ENCODE measurements around the gene OR2B2.
A peak's percentile ranks its signal among the peaks of the same experiment; 100 is the strongest.
"Not testable (repeated sequence)": the region's sequence is repeated elsewhere in the genome, so short reads cannot be mapped to it uniquely, and the experiment has no call there.

OR2B2 gene

DNA sequence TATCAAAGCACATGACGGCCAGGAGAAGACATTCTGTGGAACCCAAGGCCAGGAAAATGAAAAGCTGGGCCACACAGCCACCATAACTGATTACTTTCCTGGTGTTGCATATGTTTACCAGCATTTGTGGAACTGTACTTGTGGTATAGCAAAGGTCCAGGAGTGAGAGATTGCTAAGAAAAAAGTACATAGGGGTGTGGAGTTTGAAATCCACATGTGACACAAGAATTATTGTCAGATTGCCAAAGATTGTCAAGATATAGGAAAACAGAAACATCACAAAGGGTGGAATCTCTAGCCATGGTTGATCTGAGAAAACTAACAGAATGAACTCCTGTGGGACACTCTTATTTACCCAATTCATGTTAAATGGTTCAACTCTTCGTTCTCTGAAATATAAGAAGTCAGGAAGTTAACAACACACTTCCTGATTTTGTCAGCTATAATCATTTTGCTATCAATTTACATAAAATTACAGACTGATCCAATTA is at the start of gene OR2B2:
Gene OR2B2, minus strand, starts transcription at position 441 of the 491 bp plus-strand sequence. Its CDS starts 77 bp downstream, at position 364.
- no peak within 1 kb of the TSS for H3K4me3 ChIP-seq (ENCODE audit: low read depth, low read length)

- no peak overlapping the region for H3K4me3 ChIP-seq (ENCODE audit: low read depth, low read length)
These were observed 45.3 kb upstream of the OR2B2 start for GRCh38 chr6:27957516-27957915.

GRCh38 chr6:27956941-27957340 is 44.7 kb upstream of the OR2B2 start, which contains the start of gene OR2B6:
Gene OR2B6 (plus strand): TSS chr6:27957241. CDS start chr6:27957241, 0 bp downstream.
- no peak within 1 kb of the TSS for H3K4me3 ChIP-seq (ENCODE audit: low read depth, low read length)

DNA sequence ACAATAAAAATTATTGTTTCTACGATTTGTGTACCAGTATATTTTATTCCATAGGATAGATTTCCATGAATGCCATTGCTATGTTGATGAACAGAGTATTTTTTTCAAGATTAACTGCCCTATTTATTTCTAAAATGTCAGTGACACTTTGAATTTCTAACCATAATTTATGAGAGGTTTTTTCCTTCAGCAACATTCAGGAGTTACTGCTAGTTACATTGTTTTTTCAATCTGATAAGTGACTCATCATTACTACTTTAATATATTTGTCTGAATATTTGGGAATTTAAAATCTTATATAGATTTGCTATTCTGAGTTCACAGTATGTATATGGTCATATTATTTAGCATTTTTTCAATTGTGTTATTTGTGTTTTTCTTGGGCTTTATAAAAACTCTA is 38.8 kb upstream of the OR2B2 start:
- H3K4me3 ChIP-seq (ENCODE audit: low read depth, low read length), result no peak overlapping the region

- H3K4me3 ChIP-seq (ENCODE audit: low read depth, low read length), result no peak overlapping the region
These were observed 36.0 kb upstream of the OR2B2 start for GRCh38 chr6:27948237-27948636.

GRCh38 chr6:27943072-27943471 is 30.9 kb upstream of the OR2B2 start:
- H3K4me3 ChIP-seq (ENCODE audit: low read depth, low read length), result not testable (repeated sequence)

GRCh38 chr6:27940766-27941165 is 28.6 kb upstream of the OR2B2 start:
- H3K4me3 ChIP-seq (ENCODE audit: low read depth, low read length), result no peak overlapping the region

- no peak overlapping the region for H3K4me3 ChIP-seq (ENCODE audit: low read depth, low read length)
These were observed 19.0 kb upstream of the OR2B2 start for GRCh38 chr6:27931209-27931608.

DNA sequence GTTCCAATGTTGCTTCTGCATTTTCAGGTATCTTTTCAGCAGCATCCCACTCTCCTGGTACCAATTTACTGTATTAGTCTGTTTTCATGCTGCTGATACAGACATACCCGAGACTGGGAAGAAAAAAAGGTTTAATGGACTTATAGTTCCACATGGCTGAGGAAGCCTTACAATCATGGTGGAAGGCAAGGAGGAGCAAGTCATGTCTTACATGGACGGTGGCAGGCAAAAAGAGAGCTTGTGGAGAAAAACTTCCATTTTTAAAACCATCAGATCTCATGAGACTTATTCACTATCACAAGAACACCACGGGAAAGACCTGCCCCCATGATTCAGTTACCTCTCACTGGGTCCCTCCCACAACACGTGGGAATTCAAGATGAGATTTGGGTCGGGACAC is 17.7 kb upstream of the OR2B2 start:
- not testable (repeated sequence) for H3K4me3 ChIP-seq (ENCODE audit: low read depth, low read length)

DNA sequence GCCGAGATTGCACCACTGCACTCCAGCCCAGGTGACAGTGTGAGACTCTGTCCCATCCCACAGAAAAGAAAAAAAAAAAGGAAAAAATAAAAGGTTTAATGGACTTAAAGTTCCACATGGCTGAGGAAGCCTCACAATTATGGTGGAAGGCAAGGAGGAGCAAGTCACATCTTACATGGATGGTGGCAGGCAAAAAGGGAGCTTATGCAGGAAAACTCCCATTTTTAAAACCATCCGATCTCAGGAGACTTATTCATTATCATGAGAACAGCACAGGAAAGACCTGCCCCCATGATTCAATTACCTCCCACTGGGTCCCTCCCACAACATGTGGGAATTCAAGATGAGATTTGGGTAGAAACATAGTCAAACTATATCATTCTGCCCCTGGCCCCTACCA is 15.8 kb upstream of the OR2B2 start:
- not testable (repeated sequence) for H3K4me3 ChIP-seq (ENCODE audit: low read depth, low read length)

- no peak overlapping the region for H3K4me3 ChIP-seq (ENCODE audit: low read depth, low read length)
These were observed 12.0 kb upstream of the OR2B2 start for GRCh38 chr6:27924179-27924578.

DNA sequence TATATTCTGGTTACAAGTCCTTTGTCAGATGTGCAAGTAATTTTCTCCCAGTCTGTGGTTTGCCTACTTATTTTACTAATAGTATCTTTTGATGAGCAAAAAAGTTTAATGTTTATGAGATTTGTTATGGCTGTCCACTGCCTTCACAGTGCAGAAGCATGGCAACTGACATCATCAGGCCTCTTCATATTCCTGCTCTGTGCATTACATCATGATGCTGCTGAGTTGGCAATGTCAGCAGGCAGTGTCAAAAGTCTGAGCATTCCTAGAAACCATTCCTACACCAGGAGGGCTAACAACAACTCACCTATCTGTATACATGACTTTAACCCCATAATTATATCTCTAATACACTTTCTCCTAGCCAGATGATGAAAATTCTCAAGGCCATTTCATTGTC is 10.8 kb upstream of the OR2B2 start:
- no peak overlapping the region for H3K4me3 ChIP-seq (ENCODE audit: low read depth, low read length)

DNA sequence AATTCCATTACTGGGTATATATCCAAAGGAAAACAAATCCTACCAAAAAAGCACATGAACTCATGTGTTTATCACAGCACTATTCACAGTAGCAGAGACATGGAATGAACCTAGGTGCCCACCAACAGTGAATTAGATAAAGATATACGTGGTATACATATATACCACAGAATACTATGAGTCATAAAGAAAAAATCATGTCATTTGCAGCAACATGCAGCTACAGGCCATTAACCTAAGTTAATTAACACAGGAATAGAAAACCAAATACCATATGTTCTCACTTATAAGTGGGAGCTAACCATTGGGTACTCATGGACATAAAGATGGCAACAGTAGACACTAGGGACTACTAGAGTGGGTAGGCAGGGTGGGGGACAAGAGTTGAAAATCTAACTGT is 4.2 kb downstream of the OR2B2 start:
- no peak overlapping the region for H3K4me3 ChIP-seq (ENCODE audit: low read depth, low read length)

GRCh38 chr6:27902335-27903314 is 9.6 kb downstream of the OR2B2 start:
- peak overlapping the region; percentile 74 for H3K4me3 ChIP-seq (ENCODE audit: low read depth, low read length)

- H3K4me3 ChIP-seq (ENCODE audit: low read depth, low read length), result no peak overlapping the region
These were observed 10.4 kb downstream of the OR2B2 start for GRCh38 chr6:27901801-27902200.

- not testable (repeated sequence) for H3K4me3 ChIP-seq (ENCODE audit: low read depth, low read length)
These were observed 12.0 kb downstream of the OR2B2 start for GRCh38 chr6:27900197-27900596.

DNA sequence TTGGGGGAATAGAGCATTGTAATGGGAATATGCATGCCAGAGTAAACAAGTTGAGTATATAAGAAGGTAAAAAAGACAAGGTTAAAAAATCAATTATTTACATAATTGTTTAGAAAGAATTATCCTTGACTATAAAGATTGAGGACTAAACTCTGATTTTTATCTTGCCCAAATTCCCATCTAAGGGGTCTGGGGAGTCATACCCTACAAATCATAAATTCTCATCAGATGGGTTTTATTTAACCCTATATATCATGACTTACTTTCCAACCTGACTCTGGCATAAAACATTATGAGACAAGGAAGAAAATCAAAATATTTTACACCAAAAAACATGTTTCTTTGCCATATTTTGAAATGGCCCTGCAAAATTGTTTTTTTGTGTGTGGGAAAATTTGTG is 12.7 kb downstream of the OR2B2 start:
- H3K4me3 ChIP-seq (ENCODE audit: low read depth, low read length), result no peak overlapping the region

GRCh38 chr6:27897580-27898206 is 14.5 kb downstream of the OR2B2 start:
- H3K4me3 ChIP-seq (ENCODE audit: low read depth, low read length), result no peak overlapping the region

- H3K4me3 ChIP-seq (ENCODE audit: low read depth, low read length), result no peak overlapping the region
These were observed 15.8 kb downstream of the OR2B2 start for GRCh38 chr6:27896398-27896796.

DNA sequence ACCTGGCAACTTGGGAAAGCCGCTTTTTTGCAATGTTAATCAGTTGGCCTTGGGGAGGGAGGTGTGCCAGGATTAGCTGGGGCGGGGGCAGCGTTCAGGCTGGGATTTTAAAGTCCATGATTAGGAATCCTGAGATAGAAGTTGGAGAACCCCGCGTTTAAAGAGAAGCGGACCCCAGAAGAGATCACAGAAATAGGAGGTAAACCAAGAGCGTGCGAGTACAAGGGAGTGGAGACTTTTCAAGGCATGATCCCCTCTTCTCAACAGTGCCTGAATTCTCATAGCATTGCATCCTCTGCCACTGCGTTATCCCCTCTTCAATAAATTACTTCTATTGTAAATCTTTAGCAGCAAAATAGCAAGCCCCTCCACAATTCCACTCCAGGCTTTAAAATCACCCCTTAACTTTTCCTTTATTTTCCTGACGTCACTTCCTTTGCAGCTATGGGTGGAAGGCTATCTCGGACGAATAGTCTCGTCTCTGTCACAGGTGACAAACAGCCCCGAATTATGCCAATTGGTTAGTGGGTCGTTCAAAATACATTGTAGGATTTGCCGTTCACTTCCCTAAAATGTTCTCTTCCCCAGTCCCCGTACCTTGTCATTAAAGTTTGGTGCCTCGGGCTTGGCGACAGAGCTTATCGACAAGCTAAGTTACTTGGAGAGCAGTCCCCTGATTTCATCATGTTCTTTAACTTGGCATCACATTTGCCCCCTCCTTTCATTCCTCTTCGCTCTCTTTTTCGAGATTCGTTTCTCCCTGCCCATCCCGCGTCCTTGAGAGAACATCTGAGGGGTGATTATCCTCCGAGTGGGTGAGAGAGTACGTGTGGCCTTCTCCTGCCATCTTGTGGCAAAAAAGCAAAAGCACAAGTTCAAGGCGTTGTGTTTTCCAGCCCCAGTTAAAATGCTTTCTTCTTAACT is 17.1 kb downstream of the OR2B2 start:
- H3K4me3 ChIP-seq (ENCODE audit: low read depth, low read length), result peak overlapping the region; percentile 90

Measured in iPS-11a (cell line).